ENCODE results near the gene MSI2.

Gene MSI2

GRCh38 chr17:57395721-57396321 lies 139.5 kb downstream of the MSI2 start:
- no peak for DNase-seq (ENCODE audit: low read depth)

- DNase-seq (ENCODE audit: low read depth): no peak
Measured at GRCh38 chr17:57396511-57396921, 140.2 kb downstream of the MSI2 start.

GRCh38 chr17:57397402-57397801 lies 141.1 kb downstream of the MSI2 start:
- no peak for DNase-seq (ENCODE audit: low read depth)

GRCh38 chr17:57399690-57400089 lies 143.4 kb downstream of the MSI2 start:
- DNase-seq (ENCODE audit: low read depth): no peak

- no peak for DNase-seq (ENCODE audit: low read depth)
Measured at GRCh38 chr17:57400648-57401047, 144.3 kb downstream of the MSI2 start.

- DNase-seq (ENCODE audit: low read depth): no peak
Measured at GRCh38 chr17:57401556-57402488, 145.5 kb downstream of the MSI2 start.

- no peak for DNase-seq (ENCODE audit: low read depth)
Measured at GRCh38 chr17:57402681-57403180, 146.4 kb downstream of the MSI2 start.

- DNase-seq (ENCODE audit: low read depth): no peak
Measured at GRCh38 chr17:57403236-57403635, 146.9 kb downstream of the MSI2 start.

GRCh38 chr17:57404073-57404472 lies 147.8 kb downstream of the MSI2 start:
- no peak for DNase-seq (ENCODE audit: low read depth)

- no peak for DNase-seq (ENCODE audit: low read depth)
Measured at GRCh38 chr17:57404795-57405490, 148.6 kb downstream of the MSI2 start.

GRCh38 chr17:57405491-57406072 lies 149.3 kb downstream of the MSI2 start:
- no peak for DNase-seq (ENCODE audit: low read depth)

- no peak for DNase-seq (ENCODE audit: low read depth)
Measured at GRCh38 chr17:57406131-57406980, 150.0 kb downstream of the MSI2 start.

- no peak for DNase-seq (ENCODE audit: low read depth)
Measured at GRCh38 chr17:57406981-57407286, 150.6 kb downstream of the MSI2 start.

- DNase-seq (ENCODE audit: low read depth): no peak
Measured at GRCh38 chr17:57407287-57408070, 151.2 kb downstream of the MSI2 start.

GRCh38 chr17:57408071-57408811 lies 151.9 kb downstream of the MSI2 start:
- DNase-seq (ENCODE audit: low read depth): no peak

GRCh38 chr17:57410169-57410568 lies 153.8 kb downstream of the MSI2 start:
- no peak for DNase-seq (ENCODE audit: low read depth)

- no peak for DNase-seq (ENCODE audit: low read depth)
Measured at GRCh38 chr17:57412520-57413096, 156.3 kb downstream of the MSI2 start.

GRCh38 chr17:57413848-57414651 lies 157.7 kb downstream of the MSI2 start:
- DNase-seq (ENCODE audit: low read depth): no peak

GRCh38 chr17:57415751-57416207 lies 159.5 kb downstream of the MSI2 start:
- no peak for DNase-seq (ENCODE audit: low read depth)

Data from activated T-helper 1 cell treated with Interleukin-2 at 50 U/mL for 16 hours (primary cell).